Naive thymus-derived CD4-positive, alpha-beta T cell (primary cell): ENCODE results near the gene CENPP. TPM values are rescaled to one million over a fixed set of nuclear protein-coding genes. Genes with fewer than 3 reads are reported as not detected.

Source experiments
- ATAC-seq: fragments of 150-1000 bp; cut with Tn5 transposase; 2 replicates; pipeline ENCODE4 v1.10.0; 2021; ENCODE audit warnings: mild to moderate bottlenecking, moderate library complexity
- CTCF ChIA-PET: fragments of 350-600 bp; sonication (Branson Sonifier 250); formaldehyde crosslinking; loops from one replicate; lab custom pipeline; 2021; ENCODE audit warnings: antibody characterized with exemption; lab: Charles Lee
- POLR2A ChIA-PET: fragments of 350-600 bp; sonication (Branson Sonifier 250); formaldehyde crosslinking; loops from one replicate; lab custom pipeline; 2021; ENCODE audit warnings: antibody characterized with exemption, inconsistent platforms; lab: Charles Lee
- DNase-seq, 9 donors: peaks; one replicate each; pipeline versions ENCODE4 v3.0.0 to v3.0.0-alpha.2; 2020 to 2022; ENCODE audit warnings: mixed read lengths in 1 of 9
- H3K27ac ChIP-seq: one replicate; pipeline ENCODE4 v1.7.0; 2013; ENCODE audit warnings: mild to moderate bottlenecking, low read depth, low read length, moderate library complexity
- H3K27me3 ChIP-seq, 2 donors: one replicate each; pipeline ENCODE4 v1.7.0; 2013; ENCODE audit warnings: low read length in 2 of 2, mild to moderate bottlenecking in 2 of 2, moderate library complexity in 2 of 2; ENCODE audit not compliant: control insufficient read depth in 2 of 2, insufficient read depth in 2 of 2
- H3K36me3 ChIP-seq, 3 experiments: 1 replicate in 2 of 3; 2 replicates in 1 of 3; pipeline ENCODE4 v1.7.0; 2013; ENCODE audit warnings: low read length in 3 of 3, mild to moderate bottlenecking in 3 of 3, moderate library complexity in 1 of 3; ENCODE audit not compliant: insufficient read depth in 3 of 3, control insufficient read depth in 2 of 3
- H3K4me1 ChIP-seq, 2 donors: one replicate each; pipeline ENCODE4 v1.7.0; 2013; ENCODE audit warnings: low read length in 2 of 2, mild to moderate bottlenecking in 2 of 2, moderate library complexity in 1 of 2; ENCODE audit not compliant: control insufficient read depth in 2 of 2, insufficient read depth in 2 of 2
- H3K4me3 ChIP-seq: 2 replicates; pipeline ENCODE4 v1.7.0; 2013; ENCODE audit warnings: mild to moderate bottlenecking, low read length
- H3K9me3 ChIP-seq, 3 experiments: 1 replicate in 2 of 3; 2 replicates in 1 of 3; pipeline ENCODE4 v1.7.0; 2013; ENCODE audit warnings: low read length in 3 of 3; ENCODE audit not compliant: control insufficient read depth in 2 of 3
- H3K27ac Mint-ChIP-seq, 9 donors: one replicate each; pipeline ENCODE4 v1.8.0; 2020 to 2022; ENCODE audit warnings: mixed read lengths in 9 of 9, mild to moderate bottlenecking in 8 of 9, moderate library complexity in 5 of 9, inconsistent platforms in 2 of 9
- H3K27me3 Mint-ChIP-seq, 5 donors: one replicate each; pipeline ENCODE4 v1.8.0; 2021 to 2022; ENCODE audit warnings: mixed read lengths in 5 of 5, mild to moderate bottlenecking in 1 of 5
- H3K36me3 Mint-ChIP-seq, 5 donors: one replicate each; pipeline ENCODE4 v1.8.0; 2020 to 2022; ENCODE audit warnings: mixed read lengths in 5 of 5, mild to moderate bottlenecking in 3 of 5, inconsistent platforms in 1 of 5
- H3K4me1 Mint-ChIP-seq, 7 donors: one replicate each; pipeline ENCODE4 v1.8.0; 2020 to 2022; ENCODE audit warnings: mixed read lengths in 7 of 7, mild to moderate bottlenecking in 3 of 7, inconsistent platforms in 1 of 7
- H3K4me3 Mint-ChIP-seq, 10 donors: one replicate each; pipeline ENCODE4 v1.8.0; 2020 to 2022; ENCODE audit warnings: mild to moderate bottlenecking in 10 of 10, mixed read lengths in 10 of 10, moderate library complexity in 6 of 10, inconsistent platforms in 2 of 10
- H3K9me3 Mint-ChIP-seq, 11 donors: one replicate each; pipeline ENCODE4 v1.8.0; 2020 to 2022; ENCODE audit warnings: mixed read lengths in 11 of 11, mild to moderate bottlenecking in 4 of 11, inconsistent platforms in 1 of 11, moderate library complexity in 1 of 11
- intact Hi-C, 2 donors: fragments of 100-400 bp; cut with micrococcal nuclease; formaldehyde crosslinking; loops; one replicate each; pipeline ENCODE4 v1.15.1; 2023
- polyA plus RNA-seq, 2 donors: library from polyadenylated mRNA; unstranded; fragments of 300-500 nt; fragmentation: Illumina TruSeq; gene quantifications; one replicate each; pipeline ENCODE4 v1.2.3, GENCODE V29; 2021
- total RNA-seq, 6 experiments: library from RNA in 5 of 6; stranded (reverse) in 5 of 6; gene quantifications; 1 replicate in 5 of 6; 2 replicates in 1 of 6; pipeline ENCODE4 v1.2.3 and lab custom pipeline; 2021 to 2026

The CENPP gene
- total and polyA plus RNA-seq, 7 experiments from 2014 or later, result 1.2 to 24.3 (median 3.8) TPM

DNA sequence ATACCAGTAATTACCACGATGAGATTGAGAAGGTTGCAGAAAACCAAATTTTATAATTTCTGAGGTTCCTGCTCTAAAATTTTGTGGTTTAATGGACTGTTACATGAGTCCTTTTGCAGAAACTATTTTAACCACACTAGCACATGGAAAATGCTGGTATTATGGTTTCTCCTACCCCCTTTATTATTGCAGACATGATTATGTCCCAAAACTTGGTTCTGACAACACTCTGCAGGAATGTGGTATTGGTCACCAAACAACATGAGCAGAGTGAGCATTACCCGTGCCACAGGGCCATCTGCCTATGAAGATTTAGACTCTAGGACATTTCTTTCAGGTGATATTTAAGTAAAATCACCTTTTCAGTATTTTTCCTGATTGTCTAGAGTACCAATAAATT, 212.8 kb downstream of the CENPP start:
- H3K9me3 Mint-ChIP-seq, result peaks cover 0 to 5% (median 0%) of the 10 kb centered on the region in 11 donors
- H3K27ac ChIP-seq, result no peak overlapping the region
- no peaks in the 10 kb centered on the region for H3K36me3 ChIP-seq
- no peak overlapping the region for H3K4me3 ChIP-seq
- H3K36me3 Mint-ChIP-seq, result no peaks in the 10 kb centered on the region
- H3K27me3 Mint-ChIP-seq, result no peaks in the 10 kb centered on the region
- DNase-seq, result no peak
- intact Hi-C loops, result no loop called here
- no peaks in the 10 kb centered on the region for H3K4me1 ChIP-seq
- ATAC-seq, result no peak
- ChIA-PET POLR2A (no interaction called here), CTCF (no interaction called here)
- H3K4me3 Mint-ChIP-seq, result no peak overlapping the region
- no peak overlapping the region for H3K27ac Mint-ChIP-seq
- H3K4me1 Mint-ChIP-seq, result peaks cover 0 to 6% (median 0%) of the 10 kb centered on the region in 7 donors
- H3K9me3 ChIP-seq, result no peaks in the 10 kb centered on the region
- no peaks in the 10 kb centered on the region for H3K27me3 ChIP-seq

DNA sequence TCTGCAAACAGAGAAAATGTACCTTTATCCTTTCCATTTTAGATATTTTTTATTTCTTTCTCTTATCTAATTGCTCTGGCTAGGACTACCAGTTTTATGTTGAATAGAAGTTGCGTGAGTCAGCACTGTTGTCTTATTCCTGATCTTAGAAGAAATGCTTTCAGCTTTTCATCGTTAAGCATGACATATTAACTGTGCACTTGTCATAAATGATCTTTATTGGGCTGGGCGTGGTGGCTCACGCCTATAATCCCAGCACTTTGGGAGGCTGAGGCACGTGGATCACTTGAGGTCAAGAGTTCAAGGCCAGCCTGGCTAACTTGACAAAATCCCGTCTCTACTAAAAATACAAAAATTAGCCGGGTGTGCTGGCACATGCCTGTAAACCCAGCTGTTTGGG, 218.2 kb downstream of the CENPP start:
- no peaks in the 10 kb centered on the region for H3K27me3 Mint-ChIP-seq
- ChIA-PET POLR2A (no interaction called here), CTCF (no interaction called here)
- intact Hi-C loops, result no loop called here
- ATAC-seq (no peak), DNase-seq (no peak)
- H3K9me3 Mint-ChIP-seq, result peaks cover 0 to 8% (median 0%) of the 10 kb centered on the region in 11 donors
- no peak overlapping the region for H3K27ac Mint-ChIP-seq
- no peaks in the 10 kb centered on the region for H3K9me3 ChIP-seq
- H3K4me3 ChIP-seq, result no peak overlapping the region
- H3K36me3 Mint-ChIP-seq, result peaks cover 0 to 3% (median 0%) of the 10 kb centered on the region in 5 donors
- no peaks in the 10 kb centered on the region for H3K4me1 Mint-ChIP-seq
- H3K4me3 Mint-ChIP-seq, result no peak overlapping the region
- H3K4me1 ChIP-seq, result no peaks in the 10 kb centered on the region
- no peaks in the 10 kb centered on the region for H3K36me3 ChIP-seq
- H3K27ac ChIP-seq, result no peak overlapping the region
- H3K27me3 ChIP-seq, result no peaks in the 10 kb centered on the region

DNA sequence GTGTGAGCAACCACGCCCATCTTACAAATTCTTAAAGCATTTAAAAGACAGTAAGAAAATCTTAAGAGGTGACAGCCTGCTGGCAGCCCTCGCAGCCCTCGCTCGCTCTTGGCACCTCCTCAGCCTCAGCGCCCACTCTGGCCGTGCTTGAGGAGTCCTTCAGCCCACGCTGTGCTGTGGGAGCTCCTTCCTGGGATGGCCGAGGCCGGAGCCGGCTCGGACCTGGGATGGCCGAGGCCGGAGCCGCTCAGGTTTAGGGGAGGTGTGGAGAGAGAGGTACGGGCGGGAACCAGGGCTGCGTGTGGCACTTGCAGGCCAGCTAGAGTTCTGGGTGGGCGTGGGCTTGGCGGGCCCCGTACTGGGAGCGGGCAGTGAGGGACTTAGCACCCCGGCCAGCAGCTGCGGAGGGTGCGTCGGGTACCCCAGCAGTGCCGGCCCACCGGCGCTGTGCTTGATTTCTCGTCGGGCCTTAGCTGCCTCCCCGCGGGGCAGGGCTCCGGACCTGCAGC, 219.3 kb downstream of the CENPP start:
- no peak overlapping the region for H3K27ac ChIP-seq
- ChIA-PET POLR2A (no interaction called here), CTCF (interaction anchor here (0.6 kb wide), 1 partner anchor 275 kb away, joined by 4 read pairs; no protein-coding TSS in a partner anchor)
- H3K4me1 ChIP-seq, result no peaks in the 10 kb centered on the region
- H3K27me3 ChIP-seq, result no peaks in the 10 kb centered on the region
- no peaks in the 10 kb centered on the region for H3K4me1 Mint-ChIP-seq
- peaks cover 0 to 4% (median 0%) of the 10 kb centered on the region in 5 donors for H3K36me3 Mint-ChIP-seq
- peaks cover 0 to 8% (median 0%) of the 10 kb centered on the region in 11 donors for H3K9me3 Mint-ChIP-seq
- DNase-seq, result no peak
- H3K9me3 ChIP-seq, result no peaks in the 10 kb centered on the region
- no peak overlapping the region for H3K27ac Mint-ChIP-seq
- no peaks in the 10 kb centered on the region for H3K36me3 ChIP-seq
- no peak overlapping the region for H3K4me3 Mint-ChIP-seq
- intact Hi-C loops, result no loop called here
- no peak for ATAC-seq
- no peaks in the 10 kb centered on the region for H3K27me3 Mint-ChIP-seq
- H3K4me3 ChIP-seq, result no peak overlapping the region

DNA sequence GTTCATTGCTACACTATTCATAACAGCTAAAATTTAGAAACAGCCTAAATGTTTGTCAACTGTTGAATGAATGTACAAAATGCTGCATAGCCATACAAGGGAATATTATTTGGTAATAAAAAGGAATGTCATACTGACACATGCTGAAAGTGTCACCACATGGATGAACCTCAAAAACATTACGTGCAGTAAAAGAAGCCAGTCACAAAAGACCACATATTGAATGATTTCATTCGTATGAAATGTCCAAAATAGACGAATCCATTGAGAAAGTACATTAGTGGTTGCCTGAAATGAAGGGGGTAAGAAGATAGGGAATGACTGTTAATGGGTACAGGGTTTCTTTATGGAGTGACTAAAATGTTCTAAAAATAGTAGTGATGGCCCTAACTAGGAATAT, 221.6 kb downstream of the CENPP start:
- no peaks in the 10 kb centered on the region for H3K27me3 ChIP-seq
- H3K9me3 Mint-ChIP-seq, result peaks cover 0 to 8% (median 0%) of the 10 kb centered on the region in 11 donors
- no peaks in the 10 kb centered on the region for H3K9me3 ChIP-seq
- intact Hi-C loops, result no loop called here
- DNase-seq, result no peak
- no peaks in the 10 kb centered on the region for H3K27me3 Mint-ChIP-seq
- peaks cover 0 to 4% (median 0%) of the 10 kb centered on the region in 5 donors for H3K36me3 Mint-ChIP-seq
- ChIA-PET CTCF (no interaction called here), POLR2A (no interaction called here)
- H3K4me1 ChIP-seq, result no peaks in the 10 kb centered on the region
- no peak overlapping the region for H3K4me3 Mint-ChIP-seq
- H3K27ac Mint-ChIP-seq, result no peak overlapping the region
- no peaks in the 10 kb centered on the region for H3K36me3 ChIP-seq
- no peak overlapping the region for H3K4me3 ChIP-seq
- H3K27ac ChIP-seq, result no peak overlapping the region
- ATAC-seq, result no peak
- no peaks in the 10 kb centered on the region for H3K4me1 Mint-ChIP-seq

DNA sequence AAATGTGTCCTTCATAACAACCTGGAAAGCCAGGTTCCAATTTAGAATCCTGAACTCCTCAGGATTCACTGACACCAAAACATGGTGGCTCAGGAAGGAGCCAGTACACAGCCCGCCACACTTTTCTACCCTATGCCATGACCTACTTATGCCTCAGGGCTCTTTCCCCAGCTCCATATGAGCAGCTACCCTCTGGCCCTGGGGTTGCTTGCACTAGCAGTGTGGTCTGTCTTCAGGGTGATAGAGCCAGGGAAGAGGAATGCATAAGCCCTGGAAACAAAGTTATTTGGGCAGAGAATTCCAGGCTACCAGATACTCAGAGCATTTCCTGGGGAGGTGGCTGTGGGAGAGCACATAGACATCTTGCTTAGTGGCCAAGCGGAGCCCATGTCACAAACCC, 225.0 kb downstream of the CENPP start:
- H3K9me3 Mint-ChIP-seq, result peaks cover 0 to 2% (median 0%) of the 10 kb centered on the region in 11 donors
- no peak overlapping the region for H3K27ac Mint-ChIP-seq
- Histone ChIP-seq H3K36me3 (no peaks in the 10 kb centered on the region), H3K4me1 (no peaks in the 10 kb centered on the region), H3K9me3 (no peaks in the 10 kb centered on the region), H3K4me3 (no peak overlapping the region), H3K27me3 (no peaks in the 10 kb centered on the region), H3K27ac (no peak overlapping the region)
- DNase-seq (no peak), ATAC-seq (no peak)
- CTCF ChIA-PET, result no interaction called here
- POLR2A ChIA-PET, result no interaction called here
- no peak overlapping the region for H3K4me3 Mint-ChIP-seq
- H3K4me1 Mint-ChIP-seq, result peaks cover 0 to 3% (median 3%) of the 10 kb centered on the region in 7 donors
- peaks cover 0 to 5% (median 3%) of the 10 kb centered on the region in 5 donors for H3K36me3 Mint-ChIP-seq
- intact Hi-C loops, result no loop called here
- H3K27me3 Mint-ChIP-seq, result no peaks in the 10 kb centered on the region

DNA sequence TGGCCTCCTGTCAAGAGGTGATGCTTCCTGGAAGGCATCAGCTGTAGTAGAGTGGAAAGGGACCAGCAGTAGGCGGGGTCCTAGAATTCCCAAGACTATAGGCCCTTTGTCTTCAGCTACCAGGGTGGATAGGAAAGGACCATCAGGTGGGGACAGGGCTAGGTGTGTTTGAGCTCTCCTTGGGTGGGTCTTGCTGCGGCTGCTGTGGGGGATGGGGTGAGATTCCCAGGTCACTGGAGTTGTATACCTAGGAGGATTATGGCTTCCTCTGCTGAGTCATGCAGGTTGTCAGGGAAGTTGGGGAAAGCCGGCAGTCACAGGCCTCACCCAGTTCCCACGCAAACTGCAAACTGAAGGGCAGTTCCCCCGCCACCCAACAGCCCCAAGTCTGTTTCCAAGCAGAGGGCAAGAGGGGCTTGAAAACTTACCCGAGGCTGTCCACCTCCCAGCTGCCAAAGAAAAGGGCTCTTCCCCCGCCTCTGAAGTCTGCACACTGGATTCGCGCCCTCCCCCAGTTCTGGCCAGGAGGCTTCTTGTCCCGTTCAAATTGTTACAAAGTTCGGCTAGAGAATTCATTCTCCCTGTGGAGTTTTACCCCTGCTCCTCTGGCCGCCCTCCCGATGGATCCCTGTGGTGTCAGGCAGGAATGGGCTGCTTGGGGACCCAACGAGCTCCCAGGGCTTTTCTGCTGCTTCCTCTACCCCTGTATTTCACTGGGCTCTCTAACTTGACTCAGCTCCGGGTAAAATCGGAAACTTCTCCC, 233.0 kb downstream of the CENPP start:
- Histone ChIP-seq H3K36me3 (no peaks in the 10 kb centered on the region), H3K27me3 (no peaks in the 10 kb centered on the region), H3K9me3 (no peaks in the 10 kb centered on the region), H3K27ac (no peak overlapping the region), H3K4me3 (no peak overlapping the region), H3K4me1 (no peaks in the 10 kb centered on the region)
- Mint-ChIP-seq H3K36me3 (peaks cover 4 to 12% (median 5%) of the 10 kb centered on the region in 5 donors), H3K4me1 (peaks cover 0 to 6% (median 5%) of the 10 kb centered on the region in 7 donors), H3K27ac (no peak overlapping the region), H3K9me3 (peaks cover 0 to 4% (median 0%) of the 10 kb centered on the region in 11 donors), H3K4me3 (no peak overlapping the region), H3K27me3 (no peaks in the 10 kb centered on the region)
- intact Hi-C loops, result no loop called here
- POLR2A ChIA-PET, result no interaction called here
- CTCF ChIA-PET, result no interaction called here
- no peak for ATAC-seq
- no peak for DNase-seq
